HepG2 (cell line): ENCODE results near the gene RECK. TPM values are rescaled to one million over a fixed set of nuclear protein-coding genes. Genes with fewer than 3 reads are reported as not detected.

Experiments used
- ATAC-seq: fragments of 200-7000 bp; cut with Tn5 transposase; 3 replicates; pipeline ENCODE4 v1.9.1; 2020; ENCODE audit warnings: mild to moderate bottlenecking, moderate library complexity
- BruUV-seq: library from RNA; stranded (reverse); fragments of 400-500 nt; replicated peaks from 2 replicates; lab custom pipeline; 2021; lab: Mats Ljungman, UMichigan
- CTCF ChIA-PET: fragments of 300-600 bp; formaldehyde crosslinking; extraction: SDS; loops from one replicate; lab custom pipeline; 2021; ENCODE audit warnings: low total read pairs, inconsistent platforms, low intra/inter-chr PET ratio; lab: Yijun Ruan, JAX
- POLR2A ChIA-PET: fragments of 350-600 bp; sonication (Branson Sonifier 250); formaldehyde crosslinking; loops from one replicate; lab custom pipeline; 2020; ENCODE audit warnings: antibody characterized with exemption, inconsistent platforms; lab: Yijun Ruan, JAX
- DNase-seq: peaks from one replicate; pipeline ENCODE4 v3.0.0-alpha.2; 2015; ENCODE audit warnings: low spot score
- FAIRE-seq: peaks from 3 replicates; lab custom pipeline; 2011; peaks lifted over from hg19 to GRCh38; lab: Jason Lieb, UNC
- H2AFZ ChIP-seq: one replicate; pipeline ENCODE4 v1.6.1; 2011; ENCODE audit warnings: low read length, inconsistent platforms
- H3K27ac ChIP-seq: fragments of 300-600 bp; 3 replicates; pipeline ENCODE4 v1.8.0; 2011; ENCODE audit warnings: mixed run types, mild to moderate bottlenecking, mixed read lengths, low read length, inconsistent platforms; ENCODE audit not compliant: insufficient read depth; ENCODE audit errors: extremely low read length
- H3K27me3 ChIP-seq, 2 experiments: fragments of 200-600 bp in 1 of 2; 2 replicates in 1 of 2; 3 replicates in 1 of 2; pipeline versions ENCODE4 v1.6.0 to v1.8.0; 2011; ENCODE audit warnings: low read length in 2 of 2, mild to moderate bottlenecking in 2 of 2, moderate library complexity in 2 of 2, inconsistent platforms in 1 of 2; ENCODE audit not compliant: insufficient read depth in 2 of 2, control insufficient read depth in 1 of 2
- H3K36me3 ChIP-seq, 2 experiments: fragments of 200-600 bp in 1 of 2; replicated peaks in 1 of 2; 2 replicates in 1 of 2; 3 replicates in 1 of 2; pipeline versions ENCODE4 v1.5.1 to v1.8.0; 2011; ENCODE audit warnings: low read length in 2 of 2, inconsistent platforms in 1 of 2; ENCODE audit not compliant: insufficient read depth in 2 of 2, control insufficient read depth in 1 of 2
- H3K4me1 ChIP-seq: 2 replicates; pipeline ENCODE4 v1.5.1; 2012; ENCODE audit warnings: low read length, inconsistent platforms; ENCODE audit not compliant: insufficient read depth
- H3K4me2 ChIP-seq: 2 replicates; pipeline ENCODE4 v1.6.0; 2011; ENCODE audit warnings: low read depth, low read length, inconsistent platforms
- H3K4me3 ChIP-seq, 3 experiments: fragments of 200-600 bp in 1 of 3; sonication (generic), shearing (Covaris generic) in 1 of 3; replicated peaks in 1 of 3; 2 replicates each; pipeline ENCODE4 v1.5.1; 2011 to 2016; ENCODE audit warnings: low read length in 3 of 3, inconsistent platforms in 2 of 3, low read depth in 2 of 3, mild to moderate bottlenecking in 2 of 3, control low read depth in 1 of 3, mixed read lengths in 1 of 3; ENCODE audit not compliant: insufficient read depth in 1 of 3
- H3K79me2 ChIP-seq: one replicate; pipeline ENCODE4 v1.6.1; 2011; ENCODE audit warnings: low read length, inconsistent platforms; ENCODE audit not compliant: insufficient read depth
- H3K9ac ChIP-seq: 2 replicates; pipeline ENCODE4 v1.6.0; 2011; ENCODE audit warnings: mild to moderate bottlenecking, low read depth, low read length, inconsistent platforms; ENCODE audit not compliant: insufficient read depth
- H3K9me3 ChIP-seq: 2 replicates; pipeline ENCODE4 v1.5.1; 2012; ENCODE audit warnings: mild to moderate bottlenecking, low read length
- H4K20me1 ChIP-seq: 2 replicates; pipeline ENCODE4 v1.6.0; 2011; ENCODE audit warnings: inconsistent platforms, mild to moderate bottlenecking, low read length, moderate library complexity; ENCODE audit not compliant: insufficient read depth
- ATF7 ChIP-seq, 2 experiments: fragments of 450-650 bp in 1 of 2; sonication (generic) in 1 of 2; formaldehyde crosslinking in 1 of 2; IDR thresholded peaks; 2 replicates each; pipeline versions ENCODE4 v1.4.0 to v1.6.1; 2016 to 2020; ENCODE audit warnings: antibody characterized with exemption in 1 of 2, mild to moderate bottlenecking in 1 of 2, missing genetic modification reagents in 1 of 2
- CEBPB ChIP-seq: IDR thresholded peaks from 2 replicates; pipeline ENCODE4 v1.6.1; 2011; ENCODE audit warnings: low read depth, low read length, improper control_type of control experiment, borderline replicate concordance
- IKZF4 ChIP-seq: sonication (generic); formaldehyde crosslinking; IDR thresholded peaks from 2 replicates; pipeline ENCODE4 v1.5.1; 2020; ENCODE audit warnings: borderline replicate concordance, mild to moderate bottlenecking, low read depth, missing genetic modification reagents; ENCODE audit errors: not compliant biosample characterization
- JUNB ChIP-seq: sonication (generic); formaldehyde crosslinking; IDR thresholded peaks from 2 replicates; pipeline ENCODE4 v1.8.0; 2022; ENCODE audit warnings: missing genetic modification reagents, mild to moderate bottlenecking, borderline replicate concordance
- MEIS2 ChIP-seq: sonication (generic); formaldehyde crosslinking; IDR thresholded peaks from 2 replicates; pipeline ENCODE4 v1.9.0; 2021; ENCODE audit warnings: mild to moderate bottlenecking, missing genetic modification reagents
- NBN ChIP-seq: fragments of 450-650 bp; conservative IDR thresholded peaks from 2 replicates; pipeline ENCODE4 v1.6.1; 2017
- POGZ ChIP-seq: sonication (generic); formaldehyde crosslinking; IDR thresholded peaks from 2 replicates; pipeline ENCODE4 v1.4.0; 2020; ENCODE audit warnings: mild to moderate bottlenecking, missing genetic modification reagents
- TAF1 ChIP-seq: sonication (generic); formaldehyde crosslinking; IDR thresholded peaks from 2 replicates; pipeline ENCODE4 v1.4.0; 2020; ENCODE audit warnings: missing genetic modification reagents
- TBP ChIP-seq: sonication (generic); formaldehyde crosslinking; IDR thresholded peaks from 2 replicates; pipeline ENCODE4 v1.5.0; 2020; ENCODE audit warnings: missing genetic modification reagents
- TEAD3 ChIP-seq: optimal IDR thresholded peaks from 2 replicates; pipeline ENCODE3; 2016; ENCODE audit warnings: borderline replicate concordance
- ZNF546 ChIP-seq: sonication (generic); formaldehyde crosslinking; conservative IDR thresholded peaks from 2 replicates; pipeline ENCODE4 v1.8.1; 2023; ENCODE audit warnings: mild to moderate bottlenecking, missing genetic modification reagents
- WGBS: methylation state at CpG from one replicate; pipeline ENCODE4 v1.1.6; 2017; ENCODE audit warnings: low lambda C conversion rate; 5-methylcytosine and 5-hydroxymethylcytosine counted together
- in situ Hi-C: cut with HindIII; loops from 2 replicates; pipeline ENCODE4 v1.10.0; 2017; ENCODE audit warnings: low pct_unique_long_range_greater_than_20kb; ENCODE audit not compliant: extremely low pct_ligation_motif_present
- intact Hi-C: fragments of 100-400 bp; cut with micrococcal nuclease; formaldehyde crosslinking; loops from one replicate; pipeline ENCODE4 v1.10.0; 2022; ENCODE audit not compliant: unreplicated experiment
- polyA plus RNA-seq, 8 experiments: library from polyadenylated mRNA; depleted of rRNA in 3 of 8; stranded (reverse) in 7 of 8; unstranded in 1 of 8; fragments of >200 nt; fragmentation: Illumina TruSeq in 4 of 8; extraction: Trizol in 4 of 8; gene quantifications; 2 replicates each; pipeline versions ENCODE4 v1.2.1 to v1.2.3, GENCODE V29; 2011 to 2016; ENCODE audit warnings: low read depth in 4 of 8, missing spikeins in 1 of 8, mixed read lengths in 1 of 8; ENCODE audit not compliant: insufficient read depth in 1 of 8
- total RNA-seq, 5 experiments: library from RNA; depleted of rRNA; stranded (reverse); fragments of >200 nt; fragmentation: Illumina TruSeq; extraction: Trizol; gene quantifications; 2 replicates each; pipeline ENCODE4 v1.2.3, GENCODE V29; 2016; ENCODE audit warnings: low read depth in 1 of 5
- TF ChIP-seq, protein P1 (sequence below): sonication (generic); formaldehyde crosslinking; IDR thresholded peaks from 2 replicates; pipeline ENCODE4 v1.4.0; 2020; ENCODE audit warnings: mild to moderate bottlenecking, missing genetic modification reagents
- TF ChIP-seq, protein P2 (sequence below): sonication (generic); formaldehyde crosslinking; IDR thresholded peaks from 2 replicates; pipeline ENCODE4 v1.5.1; 2020; ENCODE audit warnings: mild to moderate bottlenecking, missing genetic modification reagents, borderline replicate concordance

RECK gene
- total and polyA plus RNA-seq, 2 of the 13 experiments (the other 11 are each of a cell fraction or from before 2014, with no cell fraction given) = 3.1 to 4.8 TPM

DNA sequence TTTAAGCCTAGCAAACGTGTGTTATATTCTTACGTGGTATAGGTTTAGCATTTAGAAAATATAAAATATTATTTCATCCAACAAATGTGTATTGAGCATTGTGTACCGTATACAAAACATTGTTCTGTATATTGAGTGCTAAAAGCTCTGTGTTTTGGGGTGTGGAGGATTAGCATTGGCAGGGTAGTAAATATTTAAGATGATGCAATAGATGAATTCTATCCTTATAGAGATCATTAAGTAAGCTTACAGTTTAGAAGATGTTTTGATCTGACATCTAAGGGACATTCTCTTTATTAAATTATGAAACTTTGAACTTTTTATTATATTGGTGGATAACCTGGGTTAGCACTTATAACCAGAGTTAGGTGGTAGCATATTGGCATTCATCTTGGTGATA lies 51.3 kb downstream of the RECK start (continued):
- TF ChIP-seq, protein P1, sequence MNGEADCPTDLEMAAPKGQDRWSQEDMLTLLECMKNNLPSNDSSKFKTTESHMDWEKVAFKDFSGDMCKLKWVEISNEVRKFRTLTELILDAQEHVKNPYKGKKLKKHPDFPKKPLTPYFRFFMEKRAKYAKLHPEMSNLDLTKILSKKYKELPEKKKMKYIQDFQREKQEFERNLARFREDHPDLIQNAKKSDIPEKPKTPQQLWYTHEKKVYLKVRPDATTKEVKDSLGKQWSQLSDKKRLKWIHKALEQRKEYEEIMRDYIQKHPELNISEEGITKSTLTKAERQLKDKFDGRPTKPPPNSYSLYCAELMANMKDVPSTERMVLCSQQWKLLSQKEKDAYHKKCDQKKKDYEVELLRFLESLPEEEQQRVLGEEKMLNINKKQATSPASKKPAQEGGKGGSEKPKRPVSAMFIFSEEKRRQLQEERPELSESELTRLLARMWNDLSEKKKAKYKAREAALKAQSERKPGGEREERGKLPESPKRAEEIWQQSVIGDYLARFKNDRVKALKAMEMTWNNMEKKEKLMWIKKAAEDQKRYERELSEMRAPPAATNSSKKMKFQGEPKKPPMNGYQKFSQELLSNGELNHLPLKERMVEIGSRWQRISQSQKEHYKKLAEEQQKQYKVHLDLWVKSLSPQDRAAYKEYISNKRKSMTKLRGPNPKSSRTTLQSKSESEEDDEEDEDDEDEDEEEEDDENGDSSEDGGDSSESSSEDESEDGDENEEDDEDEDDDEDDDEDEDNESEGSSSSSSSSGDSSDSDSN (CRISPR knock-in tag) = no peak
- TF ChIP-seq CEBPB = peak; percentile 43; the same call in 1 of the 2 replicates
- TF ChIP-seq JUNB (CRISPR knock-in tag) = no peak
- TF ChIP-seq TBP = no peak
- no peak for TF ChIP-seq MEIS2 (CRISPR knock-in tag)
- TF ChIP-seq ATF7 (IDR thresholded peaks at IDR 0.05) = peak; percentile 61
- no peak for TF ChIP-seq ATF7 (CRISPR knock-in tag; IDR thresholded peaks at IDR 0.05)

DNA sequence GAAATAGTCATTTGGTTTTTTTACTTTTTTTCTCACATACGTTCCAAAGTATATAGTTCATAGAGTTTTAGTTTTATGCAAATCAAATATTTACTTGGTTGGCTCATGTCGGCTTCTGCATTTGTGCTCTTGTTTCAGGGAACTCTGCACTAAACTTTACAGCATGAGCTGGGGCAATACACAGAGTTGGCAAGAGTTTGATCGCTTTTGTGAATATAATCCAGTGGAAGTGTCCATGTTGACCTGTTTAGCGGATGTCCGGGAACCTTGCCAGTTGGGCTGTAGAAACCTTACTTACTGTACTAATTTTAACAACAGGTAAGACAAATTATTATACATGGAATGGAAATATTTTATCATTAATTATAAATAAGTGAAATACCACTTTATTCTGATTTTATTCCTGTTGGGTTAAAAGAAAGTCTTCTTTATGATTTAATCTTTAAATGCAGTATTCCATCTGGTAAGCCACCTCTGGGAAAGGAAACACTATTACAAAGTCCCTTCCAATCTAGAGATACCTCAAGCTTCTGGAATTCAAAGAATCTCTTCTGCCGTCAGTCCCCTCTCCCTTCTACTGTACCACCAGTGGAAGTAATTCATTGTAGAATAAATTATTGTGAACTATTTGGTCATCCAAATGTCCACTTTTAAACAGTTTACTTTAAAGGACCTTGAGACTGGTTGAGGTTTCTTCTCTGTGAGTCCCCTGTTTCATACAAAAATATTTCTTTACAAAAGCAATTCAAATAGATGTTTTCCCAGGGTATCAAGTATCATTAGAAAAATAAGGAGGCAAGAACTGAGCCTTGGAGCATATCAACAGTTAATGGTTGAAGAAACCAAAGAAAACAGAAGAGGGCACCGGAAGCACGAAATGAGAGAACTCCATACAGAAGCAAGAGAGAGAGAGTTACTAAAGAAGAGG lies 54.6 kb downstream of the RECK start:
- H3K27me3 ChIP-seq = no peaks in the 10 kb centered on the region
- H3K9me3 ChIP-seq = no peaks in the 10 kb centered on the region
- in situ Hi-C loops (no loop called here), intact Hi-C loops (no loop called here)
- peak; percentile 87 for ATAC-seq
- H3K4me2 ChIP-seq = peak overlapping the region; percentile 53
- H3K36me3 ChIP-seq = no peaks in the 10 kb centered on the region
- POLR2A ChIA-PET = no interaction called here
- CTCF ChIA-PET = no interaction called here
- BruUV-seq = TSS peak; percentile 60
- FAIRE-seq = peak; percentile 48
- no peaks in the 10 kb centered on the region for H4K20me1 ChIP-seq
- WGBS = 5% methylated on average over 8 of the region's 8 CpGs
- H3K9ac ChIP-seq = no peak overlapping the region
- peak; percentile 63 for DNase-seq
- no peaks in the 10 kb centered on the region for H3K79me2 ChIP-seq
- H2AFZ ChIP-seq = no peak overlapping the region
- H3K4me1 ChIP-seq = peaks cover 33% of the 10 kb centered on the region
- TF ChIP-seq NBN (no peak), TAF1 (CRISPR knock-in tag) (no peak), POGZ (CRISPR knock-in tag) (no peak), TEAD3 (CRISPR knock-in tag) (peak; percentile 53), ZNF546 (CRISPR knock-in tag) (no peak), IKZF4 (CRISPR knock-in tag) (no peak)
- TF ChIP-seq, protein P2, sequence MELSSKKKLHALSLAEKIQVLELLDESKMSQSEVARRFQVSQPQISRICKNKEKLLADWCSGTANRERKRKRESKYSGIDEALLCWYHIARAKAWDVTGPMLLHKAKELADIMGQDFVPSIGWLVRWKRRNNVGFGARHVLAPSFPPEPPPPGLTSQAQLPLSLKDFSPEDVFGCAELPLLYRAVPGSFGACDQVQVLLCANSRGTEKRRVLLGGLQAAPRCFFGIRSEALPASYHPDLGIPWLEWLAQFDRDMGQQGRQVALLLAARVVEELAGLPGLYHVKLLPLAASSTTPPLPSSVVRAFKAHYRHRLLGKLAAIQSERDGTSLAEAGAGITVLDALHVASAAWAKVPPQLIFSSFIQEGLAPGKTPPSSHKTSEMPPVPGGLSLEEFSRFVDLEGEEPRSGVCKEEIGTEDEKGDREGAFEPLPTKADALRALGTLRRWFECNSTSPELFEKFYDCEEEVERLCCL (CRISPR knock-in tag) = 0 out of 2 replicates have a peak, but pooled peaks have one; percentile 48
- H3K27ac ChIP-seq = peak overlapping the region; percentile 53
- no peak overlapping the region; a peak in 2 of 6 replicates for H3K4me3 ChIP-seq
